ENCODE data around the gene KLF1.

DNA sequence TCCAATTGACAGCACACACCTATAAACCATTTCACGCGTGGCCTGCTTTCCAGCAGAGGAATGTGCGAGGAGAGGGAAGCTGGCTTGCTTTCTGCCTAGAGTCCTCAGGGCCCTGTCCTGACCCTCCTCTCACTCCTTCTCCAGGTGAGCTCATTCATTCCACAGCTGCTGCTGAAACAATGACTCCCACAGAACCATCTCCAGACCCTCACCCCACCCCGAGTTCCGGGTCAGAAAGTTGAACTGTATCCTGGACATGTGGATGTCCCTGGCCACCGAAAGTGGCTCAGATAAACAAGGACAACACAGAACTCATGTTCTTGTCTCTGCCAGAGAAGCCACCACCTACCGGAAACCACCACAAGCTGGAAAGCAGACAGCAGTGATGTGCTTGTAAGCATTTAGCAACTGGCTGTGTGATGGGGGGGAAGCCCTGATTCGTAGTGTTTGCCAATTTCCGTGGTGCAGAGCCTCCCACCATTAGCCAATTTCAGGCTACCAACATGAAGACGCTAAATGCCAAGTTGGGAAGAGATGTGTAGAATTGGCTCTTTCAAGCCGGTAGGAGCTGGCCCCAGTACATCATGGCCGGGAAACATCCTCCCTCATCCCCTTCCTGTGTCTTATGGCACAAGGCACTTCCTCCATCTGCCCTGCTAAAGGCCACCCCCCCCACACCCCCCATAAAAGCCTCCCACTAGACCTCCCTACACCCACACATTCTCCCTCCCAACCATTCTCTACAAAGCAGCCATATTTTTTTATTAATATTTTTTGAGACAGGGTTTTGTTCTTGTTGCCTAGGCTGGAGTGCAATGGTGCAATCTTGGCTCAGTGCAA lies 27.1 kb upstream of the KLF1 start:
- TF ChIP-seq, protein P1, sequence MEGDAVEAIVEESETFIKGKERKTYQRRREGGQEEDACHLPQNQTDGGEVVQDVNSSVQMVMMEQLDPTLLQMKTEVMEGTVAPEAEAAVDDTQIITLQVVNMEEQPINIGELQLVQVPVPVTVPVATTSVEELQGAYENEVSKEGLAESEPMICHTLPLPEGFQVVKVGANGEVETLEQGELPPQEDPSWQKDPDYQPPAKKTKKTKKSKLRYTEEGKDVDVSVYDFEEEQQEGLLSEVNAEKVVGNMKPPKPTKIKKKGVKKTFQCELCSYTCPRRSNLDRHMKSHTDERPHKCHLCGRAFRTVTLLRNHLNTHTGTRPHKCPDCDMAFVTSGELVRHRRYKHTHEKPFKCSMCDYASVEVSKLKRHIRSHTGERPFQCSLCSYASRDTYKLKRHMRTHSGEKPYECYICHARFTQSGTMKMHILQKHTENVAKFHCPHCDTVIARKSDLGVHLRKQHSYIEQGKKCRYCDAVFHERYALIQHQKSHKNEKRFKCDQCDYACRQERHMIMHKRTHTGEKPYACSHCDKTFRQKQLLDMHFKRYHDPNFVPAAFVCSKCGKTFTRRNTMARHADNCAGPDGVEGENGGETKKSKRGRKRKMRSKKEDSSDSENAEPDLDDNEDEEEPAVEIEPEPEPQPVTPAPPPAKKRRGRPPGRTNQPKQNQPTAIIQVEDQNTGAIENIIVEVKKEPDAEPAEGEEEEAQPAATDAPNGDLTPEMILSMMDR (tag by site-specific recombination; IDR thresholded peaks at IDR 0.05), result no peak
- TF ChIP-seq ZNF426 (tag by site-specific recombination; IDR thresholded peaks at IDR 0.05) (no peak), ZNF561 (tag by site-specific recombination; IDR thresholded peaks at IDR 0.05; ENCODE audit: borderline replicate concordance) (no peak), ZBTB1 (tag by site-specific recombination; IDR thresholded peaks at IDR 0.05) (no peak), ZBTB48 (tag by site-specific recombination; IDR thresholded peaks at IDR 0.05) (no peak), ZNF266 (tag by site-specific recombination; IDR thresholded peaks at IDR 0.05; ENCODE audit: low read depth) (no peak)
- TF ChIP-seq, protein P2, sequence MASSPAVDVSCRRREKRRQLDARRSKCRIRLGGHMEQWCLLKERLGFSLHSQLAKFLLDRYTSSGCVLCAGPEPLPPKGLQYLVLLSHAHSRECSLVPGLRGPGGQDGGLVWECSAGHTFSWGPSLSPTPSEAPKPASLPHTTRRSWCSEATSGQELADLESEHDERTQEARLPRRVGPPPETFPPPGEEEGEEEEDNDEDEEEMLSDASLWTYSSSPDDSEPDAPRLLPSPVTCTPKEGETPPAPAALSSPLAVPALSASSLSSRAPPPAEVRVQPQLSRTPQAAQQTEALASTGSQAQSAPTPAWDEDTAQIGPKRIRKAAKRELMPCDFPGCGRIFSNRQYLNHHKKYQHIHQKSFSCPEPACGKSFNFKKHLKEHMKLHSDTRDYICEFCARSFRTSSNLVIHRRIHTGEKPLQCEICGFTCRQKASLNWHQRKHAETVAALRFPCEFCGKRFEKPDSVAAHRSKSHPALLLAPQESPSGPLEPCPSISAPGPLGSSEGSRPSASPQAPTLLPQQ (tag by site-specific recombination; IDR thresholded peaks at IDR 0.05), result no peak
- TF ChIP-seq, protein P3, sequence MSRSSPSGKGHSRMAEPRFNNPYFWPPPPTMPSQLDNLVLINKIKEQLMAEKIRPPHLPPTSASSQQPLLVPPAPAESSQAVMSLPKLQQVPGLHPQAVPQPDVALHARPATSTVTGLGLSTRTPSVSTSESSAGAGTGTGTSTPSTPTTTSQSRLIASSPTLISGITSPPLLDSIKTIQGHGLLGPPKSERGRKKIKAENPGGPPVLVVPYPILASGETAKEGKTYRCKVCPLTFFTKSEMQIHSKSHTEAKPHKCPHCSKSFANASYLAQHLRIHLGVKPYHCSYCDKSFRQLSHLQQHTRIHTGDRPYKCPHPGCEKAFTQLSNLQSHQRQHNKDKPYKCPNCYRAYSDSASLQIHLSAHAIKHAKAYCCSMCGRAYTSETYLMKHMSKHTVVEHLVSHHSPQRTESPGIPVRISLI (tag by site-specific recombination; IDR thresholded peaks at IDR 0.05), result no peak
- TF ChIP-seq, protein P4, sequence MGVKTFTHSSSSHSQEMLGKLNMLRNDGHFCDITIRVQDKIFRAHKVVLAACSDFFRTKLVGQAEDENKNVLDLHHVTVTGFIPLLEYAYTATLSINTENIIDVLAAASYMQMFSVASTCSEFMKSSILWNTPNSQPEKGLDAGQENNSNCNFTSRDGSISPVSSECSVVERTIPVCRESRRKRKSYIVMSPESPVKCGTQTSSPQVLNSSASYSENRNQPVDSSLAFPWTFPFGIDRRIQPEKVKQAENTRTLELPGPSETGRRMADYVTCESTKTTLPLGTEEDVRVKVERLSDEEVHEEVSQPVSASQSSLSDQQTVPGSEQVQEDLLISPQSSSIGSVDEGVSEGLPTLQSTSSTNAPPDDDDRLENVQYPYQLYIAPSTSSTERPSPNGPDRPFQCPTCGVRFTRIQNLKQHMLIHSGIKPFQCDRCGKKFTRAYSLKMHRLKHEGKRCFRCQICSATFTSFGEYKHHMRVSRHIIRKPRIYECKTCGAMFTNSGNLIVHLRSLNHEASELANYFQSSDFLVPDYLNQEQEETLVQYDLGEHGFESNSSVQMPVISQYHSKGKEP (tag by site-specific recombination; IDR thresholded peaks at IDR 0.05), result no peak

Data from HEK293 (cell line).